ENCODE measurements around the gene CRACR2B.

The CRACR2B gene

DNA sequence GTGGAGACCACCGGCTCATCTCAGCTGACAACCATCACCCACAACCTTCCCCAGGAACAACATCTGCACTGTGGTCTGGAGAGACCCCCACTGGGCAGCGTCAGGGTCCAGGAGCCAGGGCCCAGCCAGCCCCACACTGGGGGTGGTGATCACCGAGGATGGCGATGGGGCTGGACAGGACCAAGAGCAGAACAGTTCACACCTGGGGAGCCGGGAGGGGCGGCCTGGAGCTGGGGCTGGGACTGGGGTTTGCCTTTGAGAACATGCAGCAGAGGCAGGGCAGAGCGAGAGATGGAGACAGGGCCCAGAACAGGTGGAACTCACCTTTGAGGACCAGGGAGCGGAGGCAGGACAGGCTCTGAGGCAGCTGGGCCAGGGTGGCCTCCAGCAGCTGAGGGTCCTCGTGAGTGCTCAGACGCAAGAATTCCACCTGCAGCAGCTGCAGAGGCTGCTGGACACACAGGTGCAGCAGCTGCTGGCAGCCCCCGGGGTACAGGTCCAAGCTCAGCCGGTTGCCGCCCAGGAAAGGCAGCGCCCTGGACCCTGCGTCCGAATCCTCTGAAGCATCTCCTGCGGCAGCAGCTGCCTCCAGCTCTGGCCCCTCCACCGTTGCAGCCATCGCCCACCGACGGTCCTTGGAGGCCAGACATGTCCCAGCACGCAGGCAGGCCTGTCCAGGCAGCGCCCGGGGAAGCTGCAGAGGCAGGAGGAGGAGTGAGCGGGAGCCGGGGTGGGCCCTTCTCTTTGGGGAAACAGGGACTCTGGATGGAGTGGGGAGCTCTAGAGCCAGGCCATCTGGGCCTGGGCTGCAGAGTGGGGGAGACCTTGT lies 23.7 kb upstream of the CRACR2B start:
- in situ Hi-C loops (cut with MboI; ENCODE audit: low sequenced_read_pairs, unreplicated experiment) = no loop called here
- no peak for DNase-seq (ENCODE audit: low spot score)
- TF ChIP-seq, protein P1, sequence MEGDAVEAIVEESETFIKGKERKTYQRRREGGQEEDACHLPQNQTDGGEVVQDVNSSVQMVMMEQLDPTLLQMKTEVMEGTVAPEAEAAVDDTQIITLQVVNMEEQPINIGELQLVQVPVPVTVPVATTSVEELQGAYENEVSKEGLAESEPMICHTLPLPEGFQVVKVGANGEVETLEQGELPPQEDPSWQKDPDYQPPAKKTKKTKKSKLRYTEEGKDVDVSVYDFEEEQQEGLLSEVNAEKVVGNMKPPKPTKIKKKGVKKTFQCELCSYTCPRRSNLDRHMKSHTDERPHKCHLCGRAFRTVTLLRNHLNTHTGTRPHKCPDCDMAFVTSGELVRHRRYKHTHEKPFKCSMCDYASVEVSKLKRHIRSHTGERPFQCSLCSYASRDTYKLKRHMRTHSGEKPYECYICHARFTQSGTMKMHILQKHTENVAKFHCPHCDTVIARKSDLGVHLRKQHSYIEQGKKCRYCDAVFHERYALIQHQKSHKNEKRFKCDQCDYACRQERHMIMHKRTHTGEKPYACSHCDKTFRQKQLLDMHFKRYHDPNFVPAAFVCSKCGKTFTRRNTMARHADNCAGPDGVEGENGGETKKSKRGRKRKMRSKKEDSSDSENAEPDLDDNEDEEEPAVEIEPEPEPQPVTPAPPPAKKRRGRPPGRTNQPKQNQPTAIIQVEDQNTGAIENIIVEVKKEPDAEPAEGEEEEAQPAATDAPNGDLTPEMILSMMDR (IDR thresholded peaks at IDR 0.05; ENCODE audit: borderline replicate concordance, control extremely low read depth, extremely low read depth, insufficient read depth, missing control alignments) = no peak

DNA sequence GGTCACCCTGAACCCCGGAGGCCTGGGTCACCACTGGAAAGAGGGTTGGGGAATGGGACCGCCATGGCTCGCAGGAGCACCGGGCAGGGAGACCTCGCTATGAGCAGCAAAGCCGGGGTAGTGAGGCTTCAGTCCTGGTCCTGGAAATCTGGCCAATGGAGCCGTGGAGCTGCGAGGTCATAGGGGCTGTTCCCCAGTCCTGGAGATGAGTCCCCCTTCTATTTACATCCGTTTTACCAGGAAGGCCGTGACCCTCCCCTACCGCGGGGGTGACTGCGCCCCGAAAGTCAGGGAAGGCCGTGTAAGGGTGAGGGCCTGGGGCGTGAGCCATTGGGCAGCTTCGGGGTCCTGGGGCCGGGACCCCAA lies 23.1 kb upstream of the CRACR2B start:
- no peak for DNase-seq (ENCODE audit: low spot score)
- TF ChIP-seq, protein P1 (IDR thresholded peaks at IDR 0.05; ENCODE audit: borderline replicate concordance, control extremely low read depth, extremely low read depth, insufficient read depth, missing control alignments) = no peak
- in situ Hi-C loops (cut with MboI; ENCODE audit: low sequenced_read_pairs, unreplicated experiment) = no loop called here

DNA sequence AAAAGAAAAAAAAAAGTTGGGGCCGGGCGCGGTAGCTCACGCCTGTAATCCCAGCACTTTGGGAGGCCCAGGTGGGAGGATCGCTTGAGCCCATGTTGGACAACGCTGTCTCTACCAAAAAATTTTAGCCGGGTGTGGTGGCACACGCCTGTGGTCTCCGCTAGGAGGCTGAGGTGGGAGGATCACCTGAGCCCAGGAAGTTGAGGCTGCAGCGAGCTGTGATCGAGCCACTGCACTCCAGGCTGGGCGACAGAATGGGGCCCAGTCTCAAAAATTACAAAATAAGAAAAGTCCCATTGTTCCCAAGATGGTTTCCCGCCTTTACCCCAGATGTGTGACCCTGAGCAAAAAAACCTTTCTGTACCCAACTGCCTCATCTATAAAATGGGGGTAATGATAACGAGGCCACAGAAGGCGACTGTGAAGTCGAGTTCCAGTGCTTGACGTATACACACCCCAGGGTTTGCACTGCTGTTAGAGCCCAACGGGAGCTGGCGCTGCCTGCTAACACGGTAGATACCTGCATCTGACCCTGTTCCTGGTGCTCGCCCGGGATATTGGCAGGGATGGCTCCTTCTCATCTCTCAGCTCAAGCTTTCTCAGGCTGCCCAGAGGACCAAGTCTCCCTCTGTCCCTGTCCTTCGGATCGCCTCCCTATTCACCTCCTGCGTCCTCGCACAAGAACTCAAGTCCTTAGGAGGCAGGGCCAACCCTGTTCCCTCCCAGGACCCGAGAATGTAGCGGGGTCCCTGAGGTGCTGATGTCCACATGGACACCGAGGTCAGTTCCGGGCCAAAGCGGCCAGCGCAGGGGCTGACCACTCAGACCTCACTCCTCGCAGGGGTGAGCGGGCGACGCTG lies 19.1 kb upstream of the CRACR2B start:
- in situ Hi-C loops (cut with MboI; ENCODE audit: low sequenced_read_pairs, unreplicated experiment) = no loop called here
- DNase-seq (ENCODE audit: low spot score) = no peak
- TF ChIP-seq, protein P1 (IDR thresholded peaks at IDR 0.05; ENCODE audit: borderline replicate concordance, control extremely low read depth, extremely low read depth, insufficient read depth, missing control alignments) = no peak

DNA sequence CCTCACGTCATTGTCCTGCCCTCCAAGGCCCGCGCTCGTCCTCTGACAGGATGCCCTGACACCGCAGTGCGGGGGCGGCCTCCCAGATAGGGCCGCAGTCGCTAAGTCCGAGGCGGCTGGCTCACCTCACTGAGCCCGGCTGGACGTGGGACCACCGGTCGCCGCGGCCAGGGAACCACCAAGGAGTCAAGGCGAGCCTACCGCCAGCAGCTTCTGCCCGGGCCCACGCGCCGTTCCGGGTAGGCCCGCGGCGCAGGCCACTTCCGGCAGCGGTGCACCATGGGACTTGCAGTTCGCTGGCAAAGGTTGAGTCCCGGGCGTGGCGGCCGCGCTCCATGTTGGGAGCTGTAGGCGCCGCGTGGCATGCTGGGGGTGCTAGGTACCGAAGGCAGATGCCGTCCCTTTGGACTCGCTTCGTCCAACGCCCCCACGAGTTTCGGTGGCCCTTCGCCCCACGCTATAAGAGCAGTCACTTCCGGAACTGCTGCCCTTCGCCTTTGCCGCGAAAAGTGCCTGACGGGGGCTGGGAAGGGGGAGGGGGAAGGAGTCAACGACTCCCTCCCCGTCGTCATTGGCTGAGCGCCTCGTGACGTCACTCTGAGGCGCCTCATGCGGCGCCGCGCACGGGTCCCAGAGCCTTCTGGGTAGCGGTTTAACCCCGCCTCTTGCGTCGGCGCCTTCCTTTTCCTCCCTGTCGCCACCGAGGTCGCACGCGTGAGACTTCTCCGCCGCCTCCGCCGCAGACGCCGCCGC lies 18.3 kb upstream of the CRACR2B start, which contains the start of gene RPLP2:
TSS of gene RPLP2 (plus strand) at position 681 of the 753 bp plus-strand sequence. CDS start 268 bp downstream, outside the sequence.
- peak; percentile 98 for DNase-seq (ENCODE audit: low spot score)
- in situ Hi-C loops (cut with MboI; ENCODE audit: low sequenced_read_pairs, unreplicated experiment) = no loop called here
- TF ChIP-seq, protein P1 (IDR thresholded peaks at IDR 0.05; ENCODE audit: borderline replicate concordance, control extremely low read depth, extremely low read depth, insufficient read depth, missing control alignments) = no peak

DNA sequence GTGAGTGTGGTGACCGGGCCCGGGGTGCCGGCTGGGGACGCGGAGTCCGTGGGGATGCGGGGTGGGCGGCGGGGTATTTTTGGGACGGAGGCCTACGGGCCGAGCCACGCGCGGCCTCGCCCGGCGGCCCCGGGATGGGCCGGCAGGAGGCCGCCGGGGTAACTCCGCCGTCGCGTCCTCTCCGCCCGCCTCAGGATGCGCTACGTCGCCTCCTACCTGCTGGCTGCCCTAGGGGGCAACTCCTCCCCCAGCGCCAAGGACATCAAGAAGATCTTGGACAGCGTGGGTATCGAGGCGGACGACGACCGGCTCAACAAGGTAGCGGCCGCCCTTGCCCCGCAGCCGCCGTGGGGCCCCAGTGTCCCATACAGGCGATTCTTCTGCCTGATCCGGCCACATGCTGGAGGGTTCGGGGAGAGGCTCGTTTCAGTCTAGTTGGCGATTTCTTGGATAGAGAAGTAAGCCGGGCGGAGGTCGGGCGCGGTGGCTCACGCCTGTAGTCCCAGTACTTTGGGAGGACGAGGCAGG lies 17.6 kb upstream of the CRACR2B start:
- in situ Hi-C loops (cut with MboI; ENCODE audit: low sequenced_read_pairs, unreplicated experiment) = no loop called here
- TF ChIP-seq, protein P1 (IDR thresholded peaks at IDR 0.05; ENCODE audit: borderline replicate concordance, control extremely low read depth, extremely low read depth, insufficient read depth, missing control alignments) = no peak
- DNase-seq (ENCODE audit: low spot score) = no peak
